CD4-positive, alpha-beta T cell treated with Interleukin-17A for 1 hour (primary cell): ENCODE data around the gene TM9SF4.

Experiments used
- DNase-seq: peaks from one replicate; pipeline ENCODE4 v3.0.0-alpha.2; 2020

TM9SF4 gene, protein sequence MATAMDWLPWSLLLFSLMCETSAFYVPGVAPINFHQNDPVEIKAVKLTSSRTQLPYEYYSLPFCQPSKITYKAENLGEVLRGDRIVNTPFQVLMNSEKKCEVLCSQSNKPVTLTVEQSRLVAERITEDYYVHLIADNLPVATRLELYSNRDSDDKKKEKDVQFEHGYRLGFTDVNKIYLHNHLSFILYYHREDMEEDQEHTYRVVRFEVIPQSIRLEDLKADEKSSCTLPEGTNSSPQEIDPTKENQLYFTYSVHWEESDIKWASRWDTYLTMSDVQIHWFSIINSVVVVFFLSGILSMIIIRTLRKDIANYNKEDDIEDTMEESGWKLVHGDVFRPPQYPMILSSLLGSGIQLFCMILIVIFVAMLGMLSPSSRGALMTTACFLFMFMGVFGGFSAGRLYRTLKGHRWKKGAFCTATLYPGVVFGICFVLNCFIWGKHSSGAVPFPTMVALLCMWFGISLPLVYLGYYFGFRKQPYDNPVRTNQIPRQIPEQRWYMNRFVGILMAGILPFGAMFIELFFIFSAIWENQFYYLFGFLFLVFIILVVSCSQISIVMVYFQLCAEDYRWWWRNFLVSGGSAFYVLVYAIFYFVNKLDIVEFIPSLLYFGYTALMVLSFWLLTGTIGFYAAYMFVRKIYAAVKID

DNA sequence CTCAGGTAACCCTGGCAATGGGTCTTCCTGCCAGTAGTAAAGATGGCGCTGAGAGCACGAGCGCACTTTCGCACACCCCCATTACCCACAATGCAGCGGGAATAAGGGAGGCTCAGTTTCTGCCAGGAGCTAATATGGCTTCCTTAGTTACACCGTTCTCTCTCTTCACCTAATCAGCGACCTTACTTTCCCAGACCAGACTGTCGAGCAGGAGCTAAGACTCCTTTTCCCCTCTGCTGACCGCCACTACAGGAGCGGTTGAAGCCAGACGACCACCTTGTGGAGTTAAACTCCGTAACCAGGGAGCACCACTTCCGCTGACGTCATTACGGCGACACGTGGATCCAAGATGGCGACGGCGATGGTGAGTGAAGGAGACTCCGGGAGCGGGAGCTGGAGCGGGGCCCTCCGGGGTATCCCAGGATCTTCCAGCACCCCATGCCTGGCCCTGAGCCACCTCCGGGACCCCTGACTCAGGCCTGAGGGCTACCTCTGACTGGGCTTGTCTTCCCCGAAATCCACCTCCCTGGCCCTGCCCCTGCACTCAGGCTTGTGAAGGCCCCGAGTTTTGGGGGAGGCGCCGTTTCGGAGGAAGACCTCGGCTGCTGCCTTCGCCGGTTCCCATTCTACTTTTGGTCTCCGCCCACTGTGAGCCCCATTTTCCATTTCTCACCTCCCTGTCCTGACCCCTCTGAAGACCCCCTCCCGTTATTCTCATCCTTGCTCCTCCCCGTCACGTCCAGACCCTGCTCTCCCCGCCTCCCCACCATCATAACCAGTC, at the start of gene TM9SF4:
Gene TM9SF4, plus strand, starts transcription at position 323 of the 781 bp plus-strand sequence. Its CDS starts 27 bp downstream, at position 350.
- peak; percentile 95 for DNase-seq

GRCh38 chr20:32062776-32063170, 46.7 kb upstream of the TM9SF4 start:
- peak; percentile 35 for DNase-seq

GRCh38 chr20:32063695-32064094, 45.8 kb upstream of the TM9SF4 start:
- no peak for DNase-seq

DNA sequence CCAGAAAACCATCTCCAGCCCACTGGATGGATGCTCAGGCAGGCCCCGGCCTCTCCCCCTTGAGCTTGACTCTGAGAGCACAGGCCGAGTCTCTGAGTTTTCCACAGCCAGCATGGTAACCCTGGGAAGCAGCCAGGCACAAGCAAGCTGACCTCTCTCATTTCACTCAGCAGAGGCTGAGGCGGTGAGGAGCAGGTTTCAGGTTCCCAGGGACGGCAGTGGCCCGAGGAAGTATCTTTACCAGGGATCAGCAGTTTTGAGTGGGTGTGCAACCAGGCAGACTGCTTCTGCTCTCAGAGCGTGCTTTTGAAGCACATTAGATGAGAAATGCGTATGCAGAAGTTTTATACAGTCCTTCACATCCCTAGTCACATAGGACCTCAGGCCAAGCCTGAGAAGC, 44.8 kb upstream of the TM9SF4 start:
- no peak for DNase-seq

DNA sequence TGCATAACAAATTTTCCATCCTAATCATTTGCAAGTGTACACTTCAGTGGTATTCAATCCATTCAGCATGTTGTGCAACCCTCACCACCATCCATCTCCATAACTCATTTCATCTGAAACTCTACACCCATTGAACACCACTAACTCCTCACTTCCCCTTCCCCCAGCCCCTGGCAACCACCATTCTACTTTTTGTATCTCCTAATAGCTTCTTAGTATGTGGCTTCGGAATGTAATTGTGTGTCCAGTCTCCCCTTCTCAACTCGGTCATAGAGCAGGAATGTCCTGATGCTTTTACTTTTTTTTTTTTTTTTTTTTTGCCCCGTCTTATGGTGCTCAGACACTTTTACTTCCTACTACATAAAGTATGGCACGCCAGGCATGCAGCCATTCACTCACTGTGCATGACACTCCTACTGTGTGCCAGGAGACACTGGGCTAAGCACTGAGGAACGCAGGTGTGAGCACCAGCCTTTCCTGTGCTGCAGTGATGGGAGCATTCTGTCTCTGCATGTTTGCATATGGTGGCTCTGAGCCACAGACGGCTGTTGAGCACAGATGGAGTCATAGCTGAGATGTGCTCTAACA, 42.2 kb upstream of the TM9SF4 start:
- no peak for DNase-seq

DNA sequence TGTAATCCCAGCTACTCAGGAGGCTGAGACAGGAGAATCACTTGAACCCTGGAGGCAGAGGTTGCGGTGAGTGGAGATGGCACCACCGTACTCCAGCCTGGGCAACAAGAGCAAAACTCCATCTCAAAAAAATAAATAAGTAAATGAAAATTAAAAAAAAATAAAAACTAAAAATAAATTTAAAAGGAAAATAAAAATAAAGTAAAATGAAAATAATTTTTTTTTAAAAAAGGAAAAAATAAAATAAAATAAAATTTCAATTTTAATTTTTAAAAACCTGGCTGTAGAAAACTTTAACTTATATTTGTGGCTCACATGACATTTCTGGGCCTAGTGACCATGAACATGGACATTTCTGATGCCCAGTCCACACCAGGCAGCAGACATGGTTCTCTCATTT, 41.3 kb upstream of the TM9SF4 start:
- DNase-seq = no peak

DNA sequence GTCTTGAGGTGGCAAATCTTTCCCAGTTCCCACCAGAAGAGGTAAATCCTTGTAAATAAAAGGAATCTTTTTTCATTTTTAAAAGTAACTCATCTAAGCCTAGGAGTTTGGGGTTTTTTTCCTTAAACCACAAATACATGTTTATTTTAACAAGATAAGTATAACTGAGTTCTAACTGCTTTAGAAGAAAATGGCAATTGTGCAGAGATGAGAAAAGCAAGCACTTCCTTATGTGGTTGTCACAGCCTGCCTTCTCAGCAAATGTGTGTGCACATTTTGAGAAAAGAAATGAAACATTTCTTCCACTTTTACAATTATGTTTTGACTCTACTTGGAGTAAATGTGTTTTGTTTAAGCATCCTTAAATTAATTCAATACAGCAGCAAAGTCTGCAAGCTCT, 39.8 kb upstream of the TM9SF4 start:
- DNase-seq = no peak

- no peak for DNase-seq
These were observed 39.2 kb upstream of the TM9SF4 start for GRCh38 chr20:32070282-32070681.

DNA sequence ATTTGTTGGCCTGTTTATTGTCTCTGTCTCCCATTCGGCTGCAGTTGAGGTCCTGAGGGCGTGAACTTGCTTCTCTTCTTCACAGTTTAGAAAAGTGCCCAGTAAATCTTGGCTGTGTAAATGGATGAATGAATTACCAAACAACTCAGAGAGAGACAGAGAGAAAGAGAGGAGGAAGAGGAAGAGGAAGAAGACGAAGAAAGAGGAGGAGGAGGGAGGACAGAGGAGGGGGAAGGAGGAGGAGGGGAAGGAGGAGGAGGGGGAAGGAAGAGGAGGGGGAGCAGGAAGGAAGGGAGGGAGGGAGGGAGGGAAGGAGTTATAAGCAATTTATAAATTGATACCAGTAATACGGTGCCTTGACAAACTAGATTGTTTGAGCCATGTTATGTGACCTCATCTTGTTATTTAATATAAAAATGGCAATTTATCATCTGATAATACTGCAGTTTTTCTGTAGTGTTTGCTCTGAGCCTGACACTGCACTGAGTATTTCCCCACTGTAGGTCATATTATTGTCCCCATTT, 38.8 kb upstream of the TM9SF4 start:
- no peak for DNase-seq

- DNase-seq = no peak
These were observed 37.9 kb upstream of the TM9SF4 start for GRCh38 chr20:32071395-32072167.

GRCh38 chr20:32072168-32072750, 37.3 kb upstream of the TM9SF4 start:
- DNase-seq = no peak

DNA sequence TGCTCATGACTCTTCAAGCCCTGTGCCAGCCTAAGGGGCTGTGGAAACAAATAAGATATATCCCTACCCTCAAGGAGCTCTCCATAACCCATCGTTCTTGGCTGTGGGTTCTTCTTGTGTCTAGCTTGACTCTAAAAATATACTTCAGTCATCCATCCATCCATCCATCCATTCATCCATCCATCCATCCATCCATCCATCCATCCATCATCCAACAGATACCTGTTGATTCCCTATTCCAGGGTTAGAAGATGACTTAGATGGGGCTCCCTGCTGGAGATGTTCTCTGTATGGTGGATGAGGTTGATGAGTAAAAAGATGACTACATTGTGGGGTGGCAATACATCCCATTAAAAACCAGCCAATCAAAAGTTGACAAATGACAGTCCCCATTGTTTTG, 34.0 kb upstream of the TM9SF4 start:
- DNase-seq = no peak

- DNase-seq = no peak
These were observed 32.3 kb upstream of the TM9SF4 start for GRCh38 chr20:32077190-32077589.

GRCh38 chr20:32078322-32078721, 31.2 kb upstream of the TM9SF4 start:
- no peak for DNase-seq

DNA sequence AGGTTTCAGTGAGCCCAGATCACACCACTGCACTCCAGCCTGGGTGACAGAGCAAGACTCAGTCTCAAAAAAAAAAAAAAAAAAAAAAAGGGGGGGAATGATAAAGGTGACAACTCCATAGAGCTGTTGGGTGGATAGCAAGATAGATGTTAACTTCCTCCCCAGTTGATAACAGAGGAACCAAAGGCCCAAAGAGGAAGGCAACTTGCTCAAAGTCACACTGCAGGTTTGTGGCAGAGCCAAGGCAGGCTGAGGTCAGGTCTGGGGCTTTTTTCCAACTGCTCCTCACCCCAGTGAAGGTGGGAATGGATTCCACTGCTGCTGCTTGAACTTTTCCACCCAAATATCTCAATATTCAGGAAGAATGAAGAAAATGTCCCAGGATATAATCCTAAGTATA, 30.7 kb upstream of the TM9SF4 start:
- no peak for DNase-seq

DNA sequence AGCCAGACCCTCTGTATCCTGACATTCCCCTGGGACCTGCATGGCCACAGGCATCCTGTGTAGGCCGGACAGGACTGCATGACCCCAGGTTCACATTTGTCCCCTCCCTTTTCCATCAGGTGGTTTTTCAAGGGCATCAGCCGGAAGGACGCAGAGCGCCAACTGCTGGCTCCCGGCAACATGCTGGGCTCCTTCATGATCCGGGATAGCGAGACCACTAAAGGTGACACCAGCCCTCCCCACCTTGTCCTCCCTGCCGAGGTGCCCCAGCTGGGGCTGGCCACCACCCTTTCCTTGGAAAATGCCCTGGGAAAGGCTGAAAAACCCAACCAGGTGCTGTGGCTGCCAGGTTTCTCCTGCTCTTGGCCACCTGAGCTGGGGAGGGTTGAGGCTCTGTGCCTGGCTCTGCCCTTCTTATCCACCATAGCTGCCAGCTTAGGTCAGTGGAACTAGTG, 29.8 kb upstream of the TM9SF4 start:
- no peak for DNase-seq

DNA sequence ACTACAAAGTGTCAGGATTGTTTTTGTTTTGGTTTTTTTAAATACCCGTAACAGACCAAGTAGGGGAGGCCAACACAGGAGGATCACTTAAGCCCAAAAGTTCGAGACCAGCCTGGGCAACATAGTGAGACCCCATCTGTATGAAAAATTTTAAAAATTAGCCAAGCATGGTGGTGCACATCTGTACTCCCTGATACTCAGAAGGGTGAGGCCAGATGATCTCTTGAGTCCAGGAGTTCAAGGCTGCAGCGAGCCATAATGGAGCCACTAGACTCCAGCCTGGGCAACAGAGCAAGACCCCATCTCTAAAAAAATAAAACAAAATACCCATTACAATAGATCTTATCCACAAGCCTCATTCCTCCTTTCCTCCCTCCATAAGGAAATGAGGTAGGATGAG, 28.7 kb upstream of the TM9SF4 start:
- no peak for DNase-seq

- DNase-seq = no peak
These were observed 26.0 kb upstream of the TM9SF4 start for GRCh38 chr20:32083469-32083868.

GRCh38 chr20:32087070-32087469, 22.4 kb upstream of the TM9SF4 start:
- no peak for DNase-seq

DNA sequence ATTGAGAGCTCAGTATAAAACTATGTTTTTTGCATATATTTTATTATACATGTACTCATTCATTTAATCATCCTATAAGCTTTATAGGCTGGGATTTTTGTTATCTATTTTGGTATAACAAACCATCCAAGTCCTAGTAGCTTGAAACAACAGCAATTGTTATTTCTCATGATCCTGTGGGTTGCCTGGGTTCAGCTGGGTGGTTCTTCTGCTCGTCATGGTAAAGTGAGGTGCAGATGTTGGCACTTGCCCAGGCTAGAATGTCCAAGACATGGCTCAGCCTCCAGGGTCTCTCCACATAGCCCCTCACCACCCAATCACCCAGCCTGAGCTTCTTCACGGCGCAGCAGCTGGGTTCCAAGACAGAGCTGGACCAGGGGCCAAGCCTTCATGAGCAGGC, 20.8 kb upstream of the TM9SF4 start:
- DNase-seq = no peak

DNA sequence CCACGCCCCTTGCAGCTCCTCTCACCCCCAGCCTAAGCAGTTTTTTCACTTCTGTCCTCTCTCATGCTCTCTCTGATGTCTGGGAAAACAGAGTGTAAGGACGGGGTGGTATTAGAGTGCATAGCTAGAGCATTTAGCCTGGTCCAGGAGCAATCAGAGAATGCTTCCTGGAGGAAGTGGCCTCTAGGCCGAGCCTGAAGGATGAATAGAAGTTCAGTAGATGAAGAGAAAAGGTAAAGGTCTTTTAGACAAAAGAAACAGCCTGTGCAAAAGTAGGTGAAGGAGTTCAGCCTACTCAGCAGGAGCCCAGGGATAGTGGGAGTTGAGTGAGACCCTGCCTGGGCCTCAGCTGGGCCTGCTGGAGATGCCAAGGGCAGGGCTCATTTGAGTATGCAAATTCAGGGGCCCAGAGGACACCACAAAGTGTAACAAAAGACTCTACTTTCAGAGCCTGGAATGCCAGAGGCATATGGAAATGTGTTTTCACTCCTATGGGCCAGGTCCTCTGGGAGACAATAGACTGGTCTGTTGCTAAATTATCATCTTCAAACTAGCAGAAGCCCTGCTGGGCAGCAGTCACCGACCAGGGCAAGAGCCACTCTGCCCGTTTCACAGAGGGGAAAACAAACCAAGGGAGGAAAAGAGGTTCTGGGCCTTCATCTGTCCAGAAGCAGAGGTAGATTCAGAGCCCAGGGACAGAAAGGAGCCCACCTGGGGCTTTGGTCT, 19.7 kb upstream of the TM9SF4 start:
- no peak for DNase-seq
